Measurements from ENCODE around the gene MOV10. TPM values are rescaled to one million over a fixed set of nuclear protein-coding genes. Genes with fewer than 3 reads are reported as not detected.

Gene MOV10
- total RNA-seq, 2 experiments from 2014 or later, result 80.6 to 89.3 TPM

DNA sequence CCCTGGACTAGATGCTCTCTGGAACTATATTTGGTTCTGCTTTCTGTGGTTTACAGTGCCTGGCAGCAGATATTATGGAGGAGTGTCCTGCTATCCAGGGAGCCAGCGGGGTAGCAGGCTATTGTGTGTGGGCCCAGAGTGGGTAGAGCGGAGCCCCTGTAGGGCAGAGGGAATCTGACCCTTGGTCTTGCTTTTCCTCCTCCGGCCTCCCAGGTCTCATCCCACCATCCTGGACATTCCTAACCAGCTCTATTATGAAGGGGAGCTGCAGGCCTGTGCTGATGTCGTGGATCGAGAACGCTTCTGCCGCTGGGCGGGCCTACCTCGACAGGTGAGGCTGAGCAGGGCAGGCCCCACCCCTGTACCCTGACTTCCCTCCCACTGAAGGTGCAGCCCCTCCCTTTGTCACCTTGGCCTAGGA, 23.3 kb downstream of the MOV10 start:
- ATAC-seq (ENCODE audit: poor library complexity) (no peak), DNase-seq (no peak)
- H3K27me3 ChIP-seq (ENCODE audit: control insufficient read depth in 1 of 2, insufficient read depth in 2 of 2, low read length in 2 of 2), result no peaks in the 10 kb centered on the region
- Mint-ChIP-seq H3K4me3 (no peak overlapping the region), H3K9me3 (no peaks in the 10 kb centered on the region), H3K27ac (no peak overlapping the region), H3K4me1 (ENCODE audit: low read depth) (peaks cover 30% of the 10 kb centered on the region), H3K36me3 (ENCODE audit: low read depth) (peaks cover 61% of the 10 kb centered on the region), H3K27me3 (no peaks in the 10 kb centered on the region)
- H3K4me1 ChIP-seq (ENCODE audit: insufficient read depth, low read length), result peaks cover 23% of the 10 kb centered on the region
- ChIA-PET POLR2A (no interaction called here), CTCF (no interaction called here)
- TF ChIP-seq CTCF (IDR thresholded peaks at IDR 0.05), result no peak
- intact Hi-C loops (cut with DNase I, micrococcal nuclease), result no loop called here
- no peak overlapping the region for H3K4me3 ChIP-seq (ENCODE audit: low read length)
- no peaks in the 10 kb centered on the region for H3K9me3 ChIP-seq (ENCODE audit: control insufficient read depth in 1 of 2, insufficient read depth in 1 of 2, low read length in 2 of 2)
- peaks cover 62% of the 10 kb centered on the region for H3K36me3 ChIP-seq (ENCODE audit: insufficient read depth, low read length)
- H3K27ac ChIP-seq (ENCODE audit: low read depth in 1 of 2, low read length in 2 of 2), result no peak overlapping the region

DNA sequence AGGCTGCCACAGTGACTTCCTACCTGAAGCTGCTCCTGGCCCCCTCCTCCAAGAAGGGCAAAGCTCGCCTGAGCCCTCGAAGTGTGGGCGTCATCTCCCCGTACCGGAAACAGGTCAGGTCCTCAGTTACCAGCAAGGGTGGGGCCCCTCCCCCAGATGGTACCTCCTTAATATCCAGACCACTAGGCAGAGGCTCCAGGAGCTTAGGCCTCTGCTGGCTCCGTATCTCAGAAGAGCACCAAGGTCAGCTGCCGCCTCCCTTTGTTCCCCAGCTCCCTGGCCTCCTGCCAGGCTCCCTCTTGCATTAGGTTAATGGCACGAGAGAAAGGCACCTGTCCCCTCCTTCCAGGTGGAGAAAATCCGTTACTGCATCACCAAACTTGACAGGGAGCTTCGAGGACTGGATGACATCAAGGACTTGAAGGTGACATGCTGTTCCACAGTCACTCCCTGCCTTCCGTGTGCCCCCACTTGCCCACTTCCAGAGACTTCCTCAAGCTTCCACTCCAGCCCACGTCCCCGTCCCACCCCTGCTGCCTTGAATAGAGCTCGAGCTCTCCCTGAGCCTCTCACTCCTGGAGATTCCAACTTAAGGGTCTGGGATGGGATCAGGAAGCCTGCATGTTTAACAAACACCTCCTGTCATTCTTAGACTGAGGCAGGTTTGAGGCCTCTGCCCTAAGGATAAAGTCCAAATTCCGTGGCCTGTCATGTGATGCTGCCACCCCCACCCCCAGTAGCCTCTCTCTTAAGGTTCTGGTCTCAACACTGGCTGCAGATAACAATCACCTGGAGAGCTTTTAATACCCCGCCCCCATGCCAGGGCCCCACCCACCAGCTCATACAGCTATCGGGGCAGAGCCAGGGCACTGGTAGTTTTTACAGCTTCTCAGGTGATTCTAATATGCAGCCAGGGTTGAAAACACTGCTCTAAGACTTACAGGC, 24.2 kb downstream of the MOV10 start:
- POLR2A ChIA-PET, result no interaction called here
- H3K36me3 ChIP-seq (ENCODE audit: insufficient read depth, low read length), result peaks cover 60% of the 10 kb centered on the region

More for the DNA sequence above, 24.2 kb downstream of the MOV10 start:
- Mint-ChIP-seq H3K27ac (no peak overlapping the region), H3K9me3 (no peaks in the 10 kb centered on the region), H3K36me3 (ENCODE audit: low read depth) (peaks cover 55% of the 10 kb centered on the region), H3K4me1 (ENCODE audit: low read depth) (peaks cover 34% of the 10 kb centered on the region), H3K27me3 (no peaks in the 10 kb centered on the region), H3K4me3 (no peak overlapping the region)
- TF ChIP-seq CTCF (IDR thresholded peaks at IDR 0.05), result no peak
- H3K9me3 ChIP-seq (ENCODE audit: control insufficient read depth in 1 of 2, insufficient read depth in 1 of 2, low read length in 2 of 2), result no peaks in the 10 kb centered on the region
- H3K4me1 ChIP-seq (ENCODE audit: insufficient read depth, low read length), result peaks cover 23% of the 10 kb centered on the region
- H3K27ac ChIP-seq (ENCODE audit: low read depth in 1 of 2, low read length in 2 of 2), result no peak overlapping the region
- intact Hi-C loops (cut with DNase I, micrococcal nuclease), result no loop called here
- no peak for DNase-seq
- H3K27me3 ChIP-seq (ENCODE audit: control insufficient read depth in 1 of 2, insufficient read depth in 2 of 2, low read length in 2 of 2), result no peaks in the 10 kb centered on the region
- H3K4me3 ChIP-seq (ENCODE audit: low read length), result no peak overlapping the region
- CTCF ChIA-PET, result no interaction called here
- ATAC-seq (ENCODE audit: poor library complexity), result no peak
